ENCODE data around the gene PHYKPL.

- TF ChIP-seq CTCF (IDR thresholded peaks at IDR 0.05; ENCODE audit: poor library complexity, severe bottlenecking), result no peak
- TF ChIP-seq SMC3 (conservative IDR thresholded peaks at IDR 0.05; ENCODE audit: poor library complexity), result no peak
- no peak for TF ChIP-seq TAF1 (IDR thresholded peaks at IDR 0.05; ENCODE audit: low read depth)
- TF ChIP-seq EZH2 (IDR thresholded peaks at IDR 0.05; ENCODE audit: borderline replicate concordance, insufficient read depth, low read length, poor library complexity, severe bottlenecking), result no peak
- TF ChIP-seq EP300 (conservative IDR thresholded peaks at IDR 0.05; ENCODE audit: poor library complexity, severe bottlenecking), result no peak
Observed at GRCh38 chr5:178279026-178279722, 46.6 kb upstream of the PHYKPL start.

Data from neural cell (in vitro differentiated cells).